ENCODE measurements around the gene MAD1L1. TPM values are rescaled to one million over a fixed set of nuclear protein-coding genes. Genes with fewer than 3 reads are reported as not detected.

Gene MAD1L1
- total and polyA plus RNA-seq, 2 of the 4 experiments (the other 2 are of a cell fraction), result 29.0 to 40.9 TPM

DNA sequence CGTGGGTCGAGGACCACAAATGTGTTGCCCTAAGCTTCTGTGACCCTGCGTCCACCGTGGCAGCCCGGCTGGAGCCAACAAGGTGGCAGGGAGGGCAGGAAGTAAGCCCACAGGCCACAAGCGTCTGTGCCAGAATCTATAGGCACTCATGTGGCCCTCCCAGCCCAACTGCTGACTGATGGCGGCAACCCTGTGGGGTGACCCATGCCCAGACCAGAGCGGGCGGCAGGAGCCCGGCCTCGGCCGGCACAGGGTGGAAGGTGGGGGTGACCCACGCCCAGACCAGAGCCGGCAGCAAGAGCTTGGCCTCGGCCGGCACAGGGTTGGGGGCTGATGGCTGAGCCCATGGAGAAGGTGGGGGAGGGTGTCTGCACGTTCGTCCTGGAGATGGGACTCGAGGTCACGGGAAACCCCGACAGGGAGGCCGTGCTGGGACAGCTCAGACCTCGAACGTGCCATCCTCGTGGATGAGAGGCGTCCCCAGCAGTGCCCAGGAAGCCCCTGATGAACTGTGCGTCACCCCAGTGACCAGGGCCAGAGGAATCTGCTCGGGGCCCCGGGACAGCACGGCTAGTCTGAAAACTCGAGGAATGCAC lies 381.7 kb downstream of the MAD1L1 start:
- H4K8ac ChIP-seq (ENCODE audit: low read depth in 2 of 2, low read length in 2 of 2), result no peak overlapping the region
- H3K9me1 ChIP-seq (ENCODE audit: insufficient read depth, low read length), result no peaks in the 10 kb centered on the region
- dilution Hi-C loops (cut with HindIII; ENCODE audit: low sequenced_read_pairs, unreplicated experiment) (no loop called here), intact Hi-C loops (cut with micrococcal nuclease) (no loop called here), in situ Hi-C loops (cut with MboI; ENCODE audit: low sequenced_read_pairs) (no loop called here)
- H3K23ac ChIP-seq (ENCODE audit: low read depth, low read length), result no peak overlapping the region
- DNase-seq (no peak), ATAC-seq (ENCODE audit: low read depth) (no peak)
- no peak overlapping the region for H3K18ac ChIP-seq (ENCODE audit: low read depth, low read length)
- H2BK20ac ChIP-seq (ENCODE audit: low read depth, low read length), result no peak overlapping the region
- no peaks in the 10 kb centered on the region; the same call in 1 of the 2 replicates for H4K20me1 ChIP-seq (ENCODE audit: insufficient read depth, low read length)
- H3K79me1 ChIP-seq (ENCODE audit: low read depth in 1 of 2, low read length in 2 of 2), result no peaks in the 10 kb centered on the region
- 86% methylated on average over 19 of the region's 31 CpGs; no CpG with 5 or more reads in 1 of the 2 experiments for WGBS, 2 experiments (ENCODE audit: extremely low coverage in 2 of 2, insufficient read length in 1 of 2)
- no peak overlapping the region for H3K27ac ChIP-seq (ENCODE audit: insufficient read depth, low read length)
- H2AFZ ChIP-seq (replicated peaks; ENCODE audit: low read length, poor library complexity), result no peak overlapping the region
- H3K27me3 ChIP-seq (ENCODE audit: control insufficient read depth, insufficient read depth, low read length), result no peaks in the 10 kb centered on the region
- no TSS peak for BruUV-seq (replicated peaks)
- no peak overlapping the region for H3K9ac ChIP-seq (ENCODE audit: low read depth, low read length)
- TF ChIP-seq MAZ (IDR thresholded peaks at IDR 0.05; ENCODE audit: borderline replicate concordance, low read depth, low read length) (no peak), RCOR1 (IDR thresholded peaks at IDR 0.05; ENCODE audit: insufficient replicate concordance, low read length) (no peak), CHD1 (IDR thresholded peaks at IDR 0.05; ENCODE audit: low read depth, low read length) (no peak), POLR2A (IDR thresholded peaks at IDR 0.05; ENCODE audit: low read depth, low read length) (no peak), SMC3 (IDR thresholded peaks at IDR 0.05; ENCODE audit: low read depth, low read length) (no peak), RFX5 (IDR thresholded peaks at IDR 0.05; ENCODE audit: low read depth, low read length) (no peak), BHLHE40 (IDR thresholded peaks at IDR 0.05; ENCODE audit: low read depth, low read length) (no peak), FOS (IDR thresholded peaks at IDR 0.05; ENCODE audit: low read depth, low read length) (no peak), MXI1 (IDR thresholded peaks at IDR 0.05; ENCODE audit: borderline replicate concordance, low read depth, low read length) (no peak)
- TF ChIP-seq, protein P1, sequence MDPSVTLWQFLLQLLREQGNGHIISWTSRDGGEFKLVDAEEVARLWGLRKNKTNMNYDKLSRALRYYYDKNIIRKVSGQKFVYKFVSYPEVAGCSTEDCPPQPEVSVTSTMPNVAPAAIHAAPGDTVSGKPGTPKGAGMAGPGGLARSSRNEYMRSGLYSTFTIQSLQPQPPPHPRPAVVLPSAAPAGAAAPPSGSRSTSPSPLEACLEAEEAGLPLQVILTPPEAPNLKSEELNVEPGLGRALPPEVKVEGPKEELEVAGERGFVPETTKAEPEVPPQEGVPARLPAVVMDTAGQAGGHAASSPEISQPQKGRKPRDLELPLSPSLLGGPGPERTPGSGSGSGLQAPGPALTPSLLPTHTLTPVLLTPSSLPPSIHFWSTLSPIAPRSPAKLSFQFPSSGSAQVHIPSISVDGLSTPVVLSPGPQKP (IDR thresholded peaks at IDR 0.05; ENCODE audit: borderline replicate concordance, low read depth, low read length), result no peak
- TF ChIP-seq, protein P2, sequence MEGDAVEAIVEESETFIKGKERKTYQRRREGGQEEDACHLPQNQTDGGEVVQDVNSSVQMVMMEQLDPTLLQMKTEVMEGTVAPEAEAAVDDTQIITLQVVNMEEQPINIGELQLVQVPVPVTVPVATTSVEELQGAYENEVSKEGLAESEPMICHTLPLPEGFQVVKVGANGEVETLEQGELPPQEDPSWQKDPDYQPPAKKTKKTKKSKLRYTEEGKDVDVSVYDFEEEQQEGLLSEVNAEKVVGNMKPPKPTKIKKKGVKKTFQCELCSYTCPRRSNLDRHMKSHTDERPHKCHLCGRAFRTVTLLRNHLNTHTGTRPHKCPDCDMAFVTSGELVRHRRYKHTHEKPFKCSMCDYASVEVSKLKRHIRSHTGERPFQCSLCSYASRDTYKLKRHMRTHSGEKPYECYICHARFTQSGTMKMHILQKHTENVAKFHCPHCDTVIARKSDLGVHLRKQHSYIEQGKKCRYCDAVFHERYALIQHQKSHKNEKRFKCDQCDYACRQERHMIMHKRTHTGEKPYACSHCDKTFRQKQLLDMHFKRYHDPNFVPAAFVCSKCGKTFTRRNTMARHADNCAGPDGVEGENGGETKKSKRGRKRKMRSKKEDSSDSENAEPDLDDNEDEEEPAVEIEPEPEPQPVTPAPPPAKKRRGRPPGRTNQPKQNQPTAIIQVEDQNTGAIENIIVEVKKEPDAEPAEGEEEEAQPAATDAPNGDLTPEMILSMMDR (conservative IDR thresholded peaks at IDR 0.05; ENCODE audit: low read depth, low read length), result no peak
- TF ChIP-seq, protein P3, sequence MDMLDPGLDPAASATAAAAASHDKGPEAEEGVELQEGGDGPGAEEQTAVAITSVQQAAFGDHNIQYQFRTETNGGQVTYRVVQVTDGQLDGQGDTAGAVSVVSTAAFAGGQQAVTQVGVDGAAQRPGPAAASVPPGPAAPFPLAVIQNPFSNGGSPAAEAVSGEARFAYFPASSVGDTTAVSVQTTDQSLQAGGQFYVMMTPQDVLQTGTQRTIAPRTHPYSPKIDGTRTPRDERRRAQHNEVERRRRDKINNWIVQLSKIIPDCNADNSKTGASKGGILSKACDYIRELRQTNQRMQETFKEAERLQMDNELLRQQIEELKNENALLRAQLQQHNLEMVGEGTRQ (IDR thresholded peaks at IDR 0.05; ENCODE audit: low read depth, low read length), result no peak
- H4K5ac ChIP-seq (ENCODE audit: low read depth, low read length), result no peak overlapping the region
- CTCF ChIA-PET, result no interaction called here
- no peaks in the 10 kb centered on the region; the same call in 1 of the 2 replicates for H3K36me3 ChIP-seq (ENCODE audit: control insufficient read depth, insufficient read depth, low read length)
- no peak overlapping the region for H3K4ac ChIP-seq (ENCODE audit: low read depth, low read length)
- H2BK120ac ChIP-seq (ENCODE audit: low read depth, low read length), result no peak overlapping the region
- H3K4me2 ChIP-seq (ENCODE audit: low read depth, low read length), result no peak overlapping the region
- peak overlapping the region; percentile 42 for H2AK9ac ChIP-seq (replicated peaks; ENCODE audit: low read depth, low read length, poor library complexity)
- no peak overlapping the region for H4K91ac ChIP-seq (ENCODE audit: insufficient read depth, low read depth, low read length)
- no peak overlapping the region for H3K56ac ChIP-seq (ENCODE audit: extremely low read depth, insufficient read depth, low read length)
- H2BK15ac ChIP-seq (ENCODE audit: low read depth, low read length), result no peak overlapping the region
- no peak overlapping the region for H2AK5ac ChIP-seq (ENCODE audit: low read depth, low read length)
- H3K4me1 ChIP-seq (ENCODE audit: control insufficient read depth, insufficient read depth, low read length), result no peaks in the 10 kb centered on the region
- H3K4me3 ChIP-seq (ENCODE audit: insufficient read depth, low read depth, low read length), result no peak overlapping the region
- H3K14ac ChIP-seq (replicated peaks; ENCODE audit: low read depth, low read length), result no peak overlapping the region
- no peaks in the 10 kb centered on the region for H3K9me3 ChIP-seq (ENCODE audit: control insufficient read depth, insufficient read depth, low read length)
- POLR2A ChIA-PET (ENCODE audit: unreplicated experiment), result no interaction called here
- no peak overlapping the region for H2BK5ac ChIP-seq (ENCODE audit: low read depth, low read length, poor library complexity, severe bottlenecking)
